RWPE1 (cell line): Measurements from ENCODE around the gene RBM12.
A peak's percentile ranks its signal among the peaks of the same experiment; 100 is the strongest.

Source experiments
- CTCF ChIA-PET: fragments of 350-600 bp; sonication (Branson Sonifier 250); formaldehyde crosslinking; extraction: SDS; loops from one replicate; lab custom pipeline; 2021; lab: Yijun Ruan, JAX
- POLR2A ChIA-PET: fragments of 400-600 bp; formaldehyde crosslinking; extraction: SDS; loops from one replicate; lab custom pipeline; 2020; ENCODE audit warnings: antibody characterized with exemption; ENCODE audit not compliant: low non-redundant PET; lab: Yijun Ruan, JAX
- DNase-seq: peaks from one replicate; pipeline ENCODE4 v3.0.0; 2012; ENCODE audit warnings: low spot score
- H3K27ac ChIP-seq: fragments of 450-650 bp; 2 replicates; pipeline ENCODE4 v1.5.1; 2017
- CTCF ChIP-seq: fragments of 450-650 bp; conservative IDR thresholded peaks from 2 replicates; pipeline ENCODE4 v1.5.1; 2017; ENCODE audit warnings: low read depth, mild to moderate bottlenecking

RBM12 gene

GRCh38 chr20:35629427-35630145 lies 35.1 kb downstream of the RBM12 start:
- peak overlapping the region; percentile 19 for H3K27ac ChIP-seq
- ChIA-PET CTCF (interaction anchor here (0.6 to 0.7 kb wide), 3 partner anchors 10 to 150 kb away, joined by 3 to 5 read pairs (median 3); no protein-coding TSS in a partner anchor), POLR2A (no interaction called here)
- DNase-seq = no peak
- no peak for TF ChIP-seq CTCF

GRCh38 chr20:35627121-35627520 lies 37.6 kb downstream of the RBM12 start:
- H3K27ac ChIP-seq = peak overlapping the region; percentile 66
- DNase-seq = no peak
- ChIA-PET CTCF (interaction anchor here (0.6 kb wide), 1 partner anchor 1518 kb away, joined by 4 read pairs; no protein-coding TSS in a partner anchor), POLR2A (no interaction called here)
- TF ChIP-seq CTCF = no peak

- DNase-seq = no peak
- TF ChIP-seq CTCF = no peak
- H3K27ac ChIP-seq = peak overlapping the region; percentile 66
- CTCF ChIA-PET = interaction anchor here (0.6 kb wide), 1 partner anchor 1518 kb away, joined by 4 read pairs; no protein-coding TSS in a partner anchor
- POLR2A ChIA-PET = no interaction called here
Measured at GRCh38 chr20:35626386-35627001, 38.2 kb downstream of the RBM12 start.

GRCh38 chr20:35625584-35626385 lies 38.9 kb downstream of the RBM12 start:
- POLR2A ChIA-PET = interaction anchor here (0.6 kb wide), 1 partner anchor 121 kb away, joined by 3 read pairs; no protein-coding TSS in a partner anchor
- no peak for DNase-seq
- no peak for TF ChIP-seq CTCF
- CTCF ChIA-PET = no interaction called here
- H3K27ac ChIP-seq = peak overlapping the region; percentile 66

- no peak for DNase-seq
- ChIA-PET CTCF (interaction anchor here (0.5 to 2.1 kb wide), 3 partner anchors 10 to 98 kb away, joined by 3 to 13 read pairs (median 4); no protein-coding TSS in a partner anchor), POLR2A (no interaction called here)
- H3K27ac ChIP-seq = peak overlapping the region; percentile 44
- no peak for TF ChIP-seq CTCF
Measured at GRCh38 chr20:35621560-35621946, 43.1 kb downstream of the RBM12 start.
